ENCODE results near the gene NFE2L2. TPM values are rescaled to one million over a fixed set of nuclear protein-coding genes. Genes with fewer than 3 reads are reported as not detected.
A peak's percentile ranks its signal among the peaks of the same experiment; 100 is the strongest.

Gene NFE2L2
- polyA plus RNA-seq, 1 experiment = 321 TPM

- POLR2A ChIA-PET = interaction anchor here (0.6 kb wide), 1 partner anchor 28 kb away, joined by 4 read pairs; no protein-coding TSS in a partner anchor
- H3K27ac ChIP-seq (ENCODE audit: low read depth, low read length) = no peak overlapping the region
Observed at GRCh38 chr2:177217247-177217843, 47.2 kb downstream of the NFE2L2 start.

GRCh38 chr2:177212891-177213856 lies 51.4 kb downstream of the NFE2L2 start:
- Histone ChIP-seq H3K4me3 (ENCODE audit: low read depth, low read length) (peak overlapping the region; percentile 80), H3K27ac (ENCODE audit: low read depth, low read length) (peak overlapping the region; percentile 90), H3K27me3 (ENCODE audit: control insufficient read depth, insufficient read depth, low read length) (no peaks in the 10 kb centered on the region), H3K9me3 (ENCODE audit: control insufficient read depth, insufficient read depth, low read length) (no peaks in the 10 kb centered on the region)
- peak; percentile 83 for DNase-seq (ENCODE audit: low read depth, low spot score)
- ChIA-PET POLR2A (interaction anchor here (0.6 to 1.7 kb wide), 9 partner anchors 8 to 52 kb away, joined by 3 to 11 read pairs (median 5); partner anchors contain the start of gene NFE2L2), CTCF (interaction anchor here (0.6 to 2.5 kb wide), 3 partner anchors 15 to 64 kb away, joined by 3 to 9 read pairs (median 3); no protein-coding TSS in a partner anchor)
- TF ChIP-seq CTCF (IDR thresholded peaks at IDR 0.05; ENCODE audit: low read depth, low read length) = no peak

More at GRCh38 chr2:177217247-177217843, 47.2 kb downstream of the NFE2L2 start:
- DNase-seq (ENCODE audit: low read depth, low spot score) = no peak
- Histone ChIP-seq H3K27me3 (ENCODE audit: control insufficient read depth, insufficient read depth, low read length) (no peaks in the 10 kb centered on the region), H3K4me3 (ENCODE audit: low read depth, low read length) (no peak overlapping the region), H3K9me3 (ENCODE audit: control insufficient read depth, insufficient read depth, low read length) (no peaks in the 10 kb centered on the region)
- CTCF ChIA-PET = interaction anchor here (2.0 kb wide), 1 partner anchor 53 kb away, joined by 5 read pairs; no protein-coding TSS in a partner anchor
- no peak for TF ChIP-seq CTCF (IDR thresholded peaks at IDR 0.05; ENCODE audit: low read depth, low read length)

GRCh38 chr2:177212106-177212890 lies 52.2 kb downstream of the NFE2L2 start, which contains the start of gene HNRNPA3:
TSS of gene HNRNPA3 (plus strand) at chr2:177212794. CDS start at chr2:177212800, 6 bp downstream.
- ChIA-PET POLR2A (interaction anchor here (0.6 to 1.7 kb wide), 9 partner anchors 9 to 53 kb away, joined by 3 to 11 read pairs (median 5); partner anchors contain the start of gene NFE2L2), CTCF (interaction anchor here (0.8 to 1.3 kb wide), 5 partner anchors 28 to 121 kb away, joined by 3 to 7 read pairs (median 3); no protein-coding TSS in a partner anchor)
- Histone ChIP-seq H3K27ac (ENCODE audit: low read depth, low read length) (peak within 1 kb of the TSS; percentile 100), H3K9me3 (ENCODE audit: control insufficient read depth, insufficient read depth, low read length) (no peaks in the 10 kb centered on the region), H3K4me3 (ENCODE audit: low read depth, low read length) (peak within 1 kb of the TSS; percentile 80), H3K27me3 (ENCODE audit: control insufficient read depth, insufficient read depth, low read length) (no peaks in the 10 kb centered on the region)
- peak; percentile 26 for TF ChIP-seq CTCF (IDR thresholded peaks at IDR 0.05; ENCODE audit: low read depth, low read length)
- peak; percentile 97 for DNase-seq (ENCODE audit: low read depth, low spot score)

GRCh38 chr2:177211576-177212105 lies 52.9 kb downstream of the NFE2L2 start:
- H3K27ac ChIP-seq (ENCODE audit: low read depth, low read length) = peak overlapping the region; percentile 100
- CTCF ChIA-PET = interaction anchor here (0.8 to 1.3 kb wide), 5 partner anchors 28 to 122 kb away, joined by 3 to 7 read pairs (median 3); no protein-coding TSS in a partner anchor

More at GRCh38 chr2:177211576-177212105, 52.9 kb downstream of the NFE2L2 start:
- H3K27me3 ChIP-seq (ENCODE audit: control insufficient read depth, insufficient read depth, low read length) = no peaks in the 10 kb centered on the region
- H3K9me3 ChIP-seq (ENCODE audit: control insufficient read depth, insufficient read depth, low read length) = no peaks in the 10 kb centered on the region
- DNase-seq (ENCODE audit: low read depth, low spot score) = no peak
- POLR2A ChIA-PET = interaction anchor here (1.0 to 1.7 kb wide), 7 partner anchors 10 to 54 kb away, joined by 3 to 11 read pairs (median 6); partner anchors contain the start of gene NFE2L2
- peak overlapping the region; percentile 72 for H3K4me3 ChIP-seq (ENCODE audit: low read depth, low read length)
- TF ChIP-seq CTCF (IDR thresholded peaks at IDR 0.05; ENCODE audit: low read depth, low read length) = no peak
